Measurements from ENCODE around the gene RALGAPA2. TPM values are rescaled to one million over a fixed set of nuclear protein-coding genes. Genes with fewer than 3 reads are reported as not detected.

Gene RALGAPA2
- total RNA-seq, 2 experiments from 2014 or later: 21.2 to 21.9 TPM

DNA sequence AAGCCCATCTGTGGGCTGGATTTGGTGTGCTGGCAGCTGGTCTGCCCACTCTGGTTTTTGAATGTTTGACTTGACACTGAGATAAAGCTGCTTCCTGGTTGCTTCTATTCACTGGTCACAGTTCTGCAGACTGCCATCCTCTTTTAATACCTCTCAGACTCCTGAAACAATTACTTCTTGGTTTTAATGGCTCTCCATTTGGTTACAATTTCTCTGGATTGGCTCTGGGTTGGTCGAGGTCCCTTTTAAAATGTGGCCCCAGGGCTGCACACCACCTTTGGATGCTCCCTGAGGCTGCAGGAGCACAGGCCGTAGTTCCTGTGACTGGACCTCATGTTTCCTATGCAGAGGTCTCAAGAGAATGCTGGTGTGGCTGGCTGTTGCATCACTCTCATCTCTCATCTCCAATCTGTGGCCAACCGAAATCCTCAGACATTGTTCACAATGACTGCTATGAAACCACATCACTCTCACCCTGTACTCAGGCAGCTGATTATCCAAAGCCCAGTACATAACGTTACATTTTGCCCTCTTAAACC, 246.0 kb downstream of the RALGAPA2 start:
- Mint-ChIP-seq H3K4me3 (no peak overlapping the region), H3K27me3 (no peaks in the 10 kb centered on the region), H3K4me1 (ENCODE audit: low read depth) (no peaks in the 10 kb centered on the region), H3K36me3 (ENCODE audit: low read depth) (peaks cover 33% of the 10 kb centered on the region), H3K9me3 (no peaks in the 10 kb centered on the region), H3K27ac (no peak overlapping the region)
- intact Hi-C loops (cut with DNase I, micrococcal nuclease): no loop called here
- Histone ChIP-seq H3K36me3 (ENCODE audit: insufficient read depth, low read length) (peaks cover 13% of the 10 kb centered on the region), H3K27me3 (ENCODE audit: control insufficient read depth in 1 of 2, insufficient read depth in 2 of 2, low read length in 2 of 2) (no peaks in the 10 kb centered on the region), H3K9me3 (ENCODE audit: control insufficient read depth in 1 of 2, insufficient read depth in 1 of 2, low read length in 2 of 2) (no peaks in the 10 kb centered on the region), H3K27ac (ENCODE audit: low read depth in 1 of 2, low read length in 2 of 2) (no peak overlapping the region), H3K4me1 (ENCODE audit: insufficient read depth, low read length) (no peaks in the 10 kb centered on the region), H3K4me3 (ENCODE audit: low read length) (no peak overlapping the region)
- ChIA-PET CTCF (no interaction called here), POLR2A (no interaction called here)
- TF ChIP-seq, protein P1, sequence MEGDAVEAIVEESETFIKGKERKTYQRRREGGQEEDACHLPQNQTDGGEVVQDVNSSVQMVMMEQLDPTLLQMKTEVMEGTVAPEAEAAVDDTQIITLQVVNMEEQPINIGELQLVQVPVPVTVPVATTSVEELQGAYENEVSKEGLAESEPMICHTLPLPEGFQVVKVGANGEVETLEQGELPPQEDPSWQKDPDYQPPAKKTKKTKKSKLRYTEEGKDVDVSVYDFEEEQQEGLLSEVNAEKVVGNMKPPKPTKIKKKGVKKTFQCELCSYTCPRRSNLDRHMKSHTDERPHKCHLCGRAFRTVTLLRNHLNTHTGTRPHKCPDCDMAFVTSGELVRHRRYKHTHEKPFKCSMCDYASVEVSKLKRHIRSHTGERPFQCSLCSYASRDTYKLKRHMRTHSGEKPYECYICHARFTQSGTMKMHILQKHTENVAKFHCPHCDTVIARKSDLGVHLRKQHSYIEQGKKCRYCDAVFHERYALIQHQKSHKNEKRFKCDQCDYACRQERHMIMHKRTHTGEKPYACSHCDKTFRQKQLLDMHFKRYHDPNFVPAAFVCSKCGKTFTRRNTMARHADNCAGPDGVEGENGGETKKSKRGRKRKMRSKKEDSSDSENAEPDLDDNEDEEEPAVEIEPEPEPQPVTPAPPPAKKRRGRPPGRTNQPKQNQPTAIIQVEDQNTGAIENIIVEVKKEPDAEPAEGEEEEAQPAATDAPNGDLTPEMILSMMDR (IDR thresholded peaks at IDR 0.05): no peak
- ATAC-seq (ENCODE audit: poor library complexity): no peak
- DNase-seq: no peak

DNA sequence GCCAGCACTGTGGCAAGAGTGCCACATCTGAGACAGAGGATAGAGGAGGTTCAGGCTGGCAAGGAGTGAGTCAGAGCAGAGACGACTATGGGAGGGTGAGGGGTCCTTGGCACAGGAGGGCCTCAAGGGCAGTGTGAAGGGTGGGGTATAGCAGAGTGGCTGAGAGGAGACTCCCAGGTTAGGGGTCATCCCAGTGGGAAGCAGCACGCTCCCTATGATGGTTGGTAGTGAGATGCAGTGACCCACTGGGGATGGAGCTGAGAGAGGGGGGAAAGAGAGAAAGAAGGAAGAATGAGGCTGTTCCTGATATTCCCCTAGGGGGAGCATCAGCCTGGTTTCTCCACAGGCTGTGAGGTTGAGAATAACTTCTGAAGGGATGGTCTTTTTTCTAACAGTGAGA, 247.2 kb downstream of the RALGAPA2 start:
- ChIA-PET CTCF (no interaction called here), POLR2A (no interaction called here)
- Histone ChIP-seq H3K4me1 (ENCODE audit: insufficient read depth, low read length) (no peaks in the 10 kb centered on the region), H3K27ac (ENCODE audit: low read depth in 1 of 2, low read length in 2 of 2) (no peak overlapping the region), H3K9me3 (ENCODE audit: control insufficient read depth in 1 of 2, insufficient read depth in 1 of 2, low read length in 2 of 2) (no peaks in the 10 kb centered on the region), H3K36me3 (ENCODE audit: insufficient read depth, low read length) (peaks cover 13% of the 10 kb centered on the region), H3K4me3 (ENCODE audit: low read length) (no peak overlapping the region), H3K27me3 (ENCODE audit: control insufficient read depth in 1 of 2, insufficient read depth in 2 of 2, low read length in 2 of 2) (no peaks in the 10 kb centered on the region)
- Mint-ChIP-seq H3K4me3 (no peak overlapping the region), H3K9me3 (no peaks in the 10 kb centered on the region), H3K27ac (no peak overlapping the region), H3K27me3 (no peaks in the 10 kb centered on the region), H3K4me1 (ENCODE audit: low read depth) (no peaks in the 10 kb centered on the region), H3K36me3 (ENCODE audit: low read depth) (peaks cover 36% of the 10 kb centered on the region)
- DNase-seq (no peak), ATAC-seq (ENCODE audit: poor library complexity) (no peak)
- TF ChIP-seq, protein P1 (IDR thresholded peaks at IDR 0.05): no peak
- intact Hi-C loops (cut with DNase I, micrococcal nuclease): no loop called here

DNA sequence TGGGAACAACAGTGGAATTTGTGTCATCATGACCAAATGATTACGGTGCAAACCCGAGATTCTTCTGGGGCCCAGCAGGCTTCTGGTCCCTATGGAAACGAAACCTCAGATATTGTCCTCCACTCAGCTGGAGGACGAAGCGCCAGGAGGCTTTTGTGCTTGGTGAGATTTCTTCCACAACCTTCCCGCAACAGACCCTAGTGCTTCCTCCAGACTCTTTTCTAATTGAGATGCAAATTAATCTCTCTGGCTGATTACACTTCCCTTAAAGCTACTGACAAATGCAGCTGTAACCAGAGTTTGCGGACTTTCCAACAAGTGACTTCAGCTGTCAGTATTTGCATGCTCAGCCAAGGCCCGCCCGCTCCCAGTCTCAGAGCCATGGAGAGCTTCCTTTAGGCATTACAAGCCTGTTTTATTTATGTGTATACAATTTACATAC, 248.5 kb downstream of the RALGAPA2 start:
- Histone ChIP-seq H3K27me3 (ENCODE audit: control insufficient read depth in 1 of 2, insufficient read depth in 2 of 2, low read length in 2 of 2) (no peaks in the 10 kb centered on the region), H3K9me3 (ENCODE audit: control insufficient read depth in 1 of 2, insufficient read depth in 1 of 2, low read length in 2 of 2) (no peaks in the 10 kb centered on the region), H3K36me3 (ENCODE audit: insufficient read depth, low read length) (peaks cover 11% of the 10 kb centered on the region), H3K4me1 (ENCODE audit: insufficient read depth, low read length) (no peaks in the 10 kb centered on the region), H3K27ac (ENCODE audit: low read depth in 1 of 2, low read length in 2 of 2) (no peak overlapping the region), H3K4me3 (ENCODE audit: low read length) (no peak overlapping the region)
- CTCF ChIA-PET: no interaction called here
- POLR2A ChIA-PET: no interaction called here
- no peak overlapping the region for H3K4me3 Mint-ChIP-seq
- intact Hi-C loops (cut with DNase I, micrococcal nuclease): no loop called here
- DNase-seq: no peak
- no peak overlapping the region for H3K27ac Mint-ChIP-seq
- TF ChIP-seq, protein P1 (IDR thresholded peaks at IDR 0.05): no peak
- no peaks in the 10 kb centered on the region for H3K27me3 Mint-ChIP-seq
- H3K4me1 Mint-ChIP-seq (ENCODE audit: low read depth): no peaks in the 10 kb centered on the region
- ATAC-seq (ENCODE audit: poor library complexity): no peak
- H3K36me3 Mint-ChIP-seq (ENCODE audit: low read depth): peaks cover 28% of the 10 kb centered on the region
- no peaks in the 10 kb centered on the region for H3K9me3 Mint-ChIP-seq

Measured in CD4-positive, alpha-beta T cell (primary cell).